ENCODE results near the gene LAMTOR5.

LAMTOR5 gene

GRCh38 chr1:110430366-110430765 lies 22.9 kb upstream of the LAMTOR5 start:
- DNase-seq (ENCODE audit: low read depth) = no peak
- H3K4me3 ChIP-seq (ENCODE audit: control insufficient read depth, low read depth, low read length) = no peak overlapping the region
- no peak for TF ChIP-seq CTCF (IDR thresholded peaks at IDR 0.05; ENCODE audit: control insufficient read depth, insufficient read depth, low read depth, low read length, missing control alignments)

GRCh38 chr1:110428946-110429345 lies 21.5 kb upstream of the LAMTOR5 start:
- DNase-seq (ENCODE audit: low read depth) = no peak
- TF ChIP-seq CTCF (IDR thresholded peaks at IDR 0.05; ENCODE audit: control insufficient read depth, insufficient read depth, low read depth, low read length, missing control alignments) = no peak
- no peak overlapping the region for H3K4me3 ChIP-seq (ENCODE audit: control insufficient read depth, low read depth, low read length)

GRCh38 chr1:110426854-110427253 lies 19.4 kb upstream of the LAMTOR5 start:
- no peak overlapping the region for H3K4me3 ChIP-seq (ENCODE audit: control insufficient read depth, low read depth, low read length)
- no peak for TF ChIP-seq CTCF (IDR thresholded peaks at IDR 0.05; ENCODE audit: control insufficient read depth, insufficient read depth, low read depth, low read length, missing control alignments)
- no peak for DNase-seq (ENCODE audit: low read depth)

GRCh38 chr1:110425612-110426152 lies 18.2 kb upstream of the LAMTOR5 start:
- DNase-seq (ENCODE audit: low read depth) = no peak
- H3K4me3 ChIP-seq (ENCODE audit: control insufficient read depth, low read depth, low read length) = no peak overlapping the region
- TF ChIP-seq CTCF (IDR thresholded peaks at IDR 0.05; ENCODE audit: control insufficient read depth, insufficient read depth, low read depth, low read length, missing control alignments) = no peak

- TF ChIP-seq CTCF (IDR thresholded peaks at IDR 0.05; ENCODE audit: control insufficient read depth, insufficient read depth, low read depth, low read length, missing control alignments) = no peak
- DNase-seq (ENCODE audit: low read depth) = no peak
- no peak overlapping the region for H3K4me3 ChIP-seq (ENCODE audit: control insufficient read depth, low read depth, low read length)
Observed at GRCh38 chr1:110424699-110425611, 17.5 kb upstream of the LAMTOR5 start.

GRCh38 chr1:110420874-110421793 lies 13.6 kb upstream of the LAMTOR5 start:
- no peak overlapping the region for H3K4me3 ChIP-seq (ENCODE audit: control insufficient read depth, low read depth, low read length)
- no peak for TF ChIP-seq CTCF (IDR thresholded peaks at IDR 0.05; ENCODE audit: control insufficient read depth, insufficient read depth, low read depth, low read length, missing control alignments)
- DNase-seq (ENCODE audit: low read depth) = no peak
